Endothelial cell of umbilical vein (primary cell): Measurements from ENCODE around the gene EPN3. TPM values are rescaled to one million over a fixed set of nuclear protein-coding genes. Genes with fewer than 3 reads are reported as not detected.

Experiments used
- BruUV-seq: library from RNA; stranded (reverse); fragments of 400-500 nt; replicated peaks from 2 replicates; lab custom pipeline; 2021; lab: Mats Ljungman, UMichigan
- CTCF ChIA-PET: fragments of 300-600, 350-600 bp; sonication (Branson Sonifier 250); formaldehyde crosslinking; loops from one replicate; lab custom pipeline; 2021; ENCODE audit warnings: antibody characterized with exemption, inconsistent platforms; lab: Charles Lee
- POLR2A ChIA-PET: fragments of 300-600, 350-600 bp; sonication (Branson Sonifier 250); formaldehyde crosslinking; loops from one replicate; lab custom pipeline; 2021; ENCODE audit warnings: antibody characterized with exemption, inconsistent platforms; lab: Charles Lee
- DNase-seq: peaks from one replicate; pipeline ENCODE4 v3.0.0-alpha.2; 2011; ENCODE audit warnings: low read depth, low spot score
- FAIRE-seq: peaks from 2 replicates; lab custom pipeline; 2011; peaks lifted over from hg19 to GRCh38; lab: Jason Lieb, UNC
- H2AFZ ChIP-seq: 2 replicates; pipeline ENCODE4 v1.6.0; 2012; ENCODE audit warnings: low read depth, low read length, control low read depth, inconsistent platforms
- H3K27ac ChIP-seq: 2 replicates; pipeline ENCODE4 v1.5.1; 2011; ENCODE audit warnings: low read depth, mild to moderate bottlenecking, control low read depth, low read length, moderate library complexity; ENCODE audit not compliant: insufficient read depth
- H3K27me3 ChIP-seq, 2 experiments: 2 replicates each; pipeline versions ENCODE4 v1.6.0 to v1.6.1; 2011; ENCODE audit warnings: low read length in 2 of 2, mixed read lengths in 1 of 2; ENCODE audit not compliant: control insufficient read depth in 2 of 2, insufficient read depth in 2 of 2
- H3K36me3 ChIP-seq, 2 experiments: 2 replicates in 1 of 2; 3 replicates in 1 of 2; pipeline ENCODE4 v1.5.1; 2011; ENCODE audit warnings: low read length in 2 of 2, mild to moderate bottlenecking in 1 of 2, moderate library complexity in 1 of 2; ENCODE audit not compliant: control insufficient read depth in 2 of 2, insufficient read depth in 2 of 2; ENCODE audit errors: extremely low read depth in 1 of 2
- H3K4me1 ChIP-seq: 3 replicates; pipeline ENCODE4 v1.5.1; 2011; ENCODE audit warnings: mild to moderate bottlenecking, low read length; ENCODE audit not compliant: control insufficient read depth, insufficient read depth; ENCODE audit errors: extremely low read depth
- H3K4me2 ChIP-seq: 2 replicates; pipeline ENCODE4 v1.6.1; 2011; ENCODE audit warnings: low read length, control low read depth, mixed read lengths; ENCODE audit not compliant: insufficient read depth
- H3K4me3 ChIP-seq, 3 experiments: fragments of 200-600 bp in 1 of 3; sonication (generic), shearing (Covaris generic) in 1 of 3; replicated peaks in 1 of 3; 2 replicates each; pipeline ENCODE4 v1.5.1; 2011 to 2016; ENCODE audit warnings: control low read depth in 3 of 3, low read length in 3 of 3, mild to moderate bottlenecking in 2 of 3, inconsistent platforms in 1 of 3, low read depth in 1 of 3, moderate library complexity in 1 of 3; ENCODE audit not compliant: insufficient read depth in 1 of 3
- H3K79me2 ChIP-seq: 2 replicates; pipeline ENCODE4 v1.6.0; 2012; ENCODE audit warnings: low read length, inconsistent platforms; ENCODE audit not compliant: control insufficient read depth, insufficient read depth
- H3K9ac ChIP-seq: replicated peaks from 2 replicates; pipeline ENCODE3; 2011; ENCODE audit warnings: low read length, control low read depth; ENCODE audit not compliant: insufficient read depth; ENCODE audit errors: extremely low read depth
- H3K9me1 ChIP-seq: replicated peaks from 3 replicates; pipeline ENCODE4 v1.6.0; 2011; ENCODE audit warnings: mild to moderate bottlenecking, low read length; ENCODE audit not compliant: control insufficient read depth, insufficient read depth; ENCODE audit errors: extremely low read depth
- H3K9me3 ChIP-seq: replicated peaks from 2 replicates; pipeline ENCODE4 v1.5.1; 2012; ENCODE audit warnings: low read length, inconsistent platforms; ENCODE audit not compliant: control insufficient read depth, insufficient read depth
- H4K20me1 ChIP-seq: replicated peaks from 2 replicates; pipeline ENCODE3; 2011; ENCODE audit warnings: mild to moderate bottlenecking, low read length; ENCODE audit not compliant: control insufficient read depth, insufficient read depth; ENCODE audit errors: extremely low read depth
- CTCF ChIP-seq, 2 donors: IDR thresholded peaks; 1 replicate in 1 of 2; 2 replicates in 1 of 2; pipeline ENCODE4 v1.5.1; 2011; ENCODE audit warnings: low read length in 2 of 2, mild to moderate bottlenecking in 2 of 2, moderate library complexity in 2 of 2, control low read depth in 1 of 2, inconsistent platforms in 1 of 2, low read depth in 1 of 2; ENCODE audit not compliant: insufficient read depth in 1 of 2; ENCODE audit errors: extremely low read depth in 1 of 2
- EZH2 ChIP-seq: IDR thresholded peaks from 2 replicates; pipeline ENCODE4 v1.6.1; 2012; ENCODE audit warnings: borderline replicate concordance, low read depth, mild to moderate bottlenecking, moderate library complexity, low read length, inconsistent platforms; ENCODE audit not compliant: severe bottlenecking
- FOS ChIP-seq: IDR thresholded peaks from 2 replicates; pipeline ENCODE4 v1.6.1; 2011; ENCODE audit warnings: mild to moderate bottlenecking, low read length, moderate library complexity, borderline replicate concordance; ENCODE audit not compliant: insufficient read depth
- GATA2 ChIP-seq: IDR thresholded peaks from 2 replicates; pipeline ENCODE4 v1.7.0; 2011; ENCODE audit warnings: low read depth, mild to moderate bottlenecking, moderate library complexity, mixed read lengths, low read length; ENCODE audit not compliant: insufficient read length, insufficient read depth
- JUN ChIP-seq: IDR thresholded peaks from 2 replicates; pipeline ENCODE4 v1.6.1; 2011; ENCODE audit warnings: borderline replicate concordance, low read depth; ENCODE audit not compliant: insufficient read length, insufficient read depth
- MAX ChIP-seq: IDR thresholded peaks from 2 replicates; pipeline ENCODE4 v1.6.1; 2011; ENCODE audit not compliant: insufficient read depth, insufficient read length
- MYC ChIP-seq: IDR thresholded peaks from one replicate; pipeline ENCODE4 v1.6.1; 2011; ENCODE audit warnings: mild to moderate bottlenecking, low read depth, low read length
- POLR2A ChIP-seq: IDR thresholded peaks from 2 replicates; pipeline ENCODE4 v1.6.1; 2012; ENCODE audit warnings: low read depth, mild to moderate bottlenecking, control low read depth, low read length
- POLR2AphosphoS5 ChIP-seq: IDR thresholded peaks from 2 replicates; pipeline ENCODE4 v1.6.1; 2012; ENCODE audit warnings: low read depth, mild to moderate bottlenecking, control low read depth, low read length, moderate library complexity; ENCODE audit not compliant: insufficient read depth
- dilution Hi-C: fragments of 300-500 bp; cut with MboI; formaldehyde crosslinking; loops from one replicate; pipeline ENCODE4 v1.15.0; 2019; ENCODE audit warnings: low sequenced_read_pairs; ENCODE audit not compliant: extremely low pct_ligation_motif_present
- intact Hi-C: fragments of 100-400 bp; cut with micrococcal nuclease; formaldehyde crosslinking; loops from one replicate; pipeline ENCODE4 v1.10.0; 2022
- polyA plus RNA-seq, 4 experiments: library from polyadenylated mRNA; depleted of rRNA in 3 of 4; stranded (reverse) in 3 of 4; unstranded in 1 of 4; fragments of >200 nt; gene quantifications; 2 replicates each; pipeline versions ENCODE4 v1.2.1 to v1.2.3, GENCODE V29; 2011 to 2012; ENCODE audit warnings: missing spikeins in 1 of 4
- total RNA-seq: library from RNA; stranded (reverse); gene quantifications from 2 replicates; pipeline ENCODE4 v1.2.3, GENCODE V29; 2021

The EPN3 gene
- total and polyA plus RNA-seq, 2 donors (not counting 3 experiments of a cell fraction or from before 2014, with no cell fraction given), result not detected

- no TSS peak for BruUV-seq
- dilution Hi-C loops (no loop called here), intact Hi-C loops (no loop called here)
- ChIA-PET CTCF (interaction anchor here (0.9 to 2.4 kb wide), 8 partner anchors 13 to 110 kb away, joined by 3 to 10 read pairs (median 3); partner anchors contain the start of gene CACNA1G), POLR2A (no interaction called here)
- Histone ChIP-seq H3K36me3 (no peaks in the 10 kb centered on the region), H3K27me3 (peaks cover 0 to 5% of the 10 kb centered on the region in 2 experiments), H3K4me2 (no peak overlapping the region), H2AFZ (no peak overlapping the region), H4K20me1 (no peaks in the 10 kb centered on the region), H3K79me2 (no peaks in the 10 kb centered on the region), H3K9me3 (no peaks in the 10 kb centered on the region), H3K27ac (no peak overlapping the region), H3K9me1 (no peaks in the 10 kb centered on the region), H3K4me1 (no peaks in the 10 kb centered on the region), H3K9ac (no peak overlapping the region), H3K4me3 (no peak overlapping the region)
- TF ChIP-seq CTCF (IDR thresholded peaks at IDR 0.05; ENCODE audit: extremely low read depth in 1 of 2, insufficient read depth in 1 of 2, low read depth in 1 of 2, low read length in 2 of 2), result peak in 1 of 2 donors; percentile 2
- no peak for TF ChIP-seq JUN
- no peak for FAIRE-seq
- no peak for DNase-seq
These were observed 43.2 kb downstream of the EPN3 start for GRCh38 chr17:50575581-50576210.

DNA sequence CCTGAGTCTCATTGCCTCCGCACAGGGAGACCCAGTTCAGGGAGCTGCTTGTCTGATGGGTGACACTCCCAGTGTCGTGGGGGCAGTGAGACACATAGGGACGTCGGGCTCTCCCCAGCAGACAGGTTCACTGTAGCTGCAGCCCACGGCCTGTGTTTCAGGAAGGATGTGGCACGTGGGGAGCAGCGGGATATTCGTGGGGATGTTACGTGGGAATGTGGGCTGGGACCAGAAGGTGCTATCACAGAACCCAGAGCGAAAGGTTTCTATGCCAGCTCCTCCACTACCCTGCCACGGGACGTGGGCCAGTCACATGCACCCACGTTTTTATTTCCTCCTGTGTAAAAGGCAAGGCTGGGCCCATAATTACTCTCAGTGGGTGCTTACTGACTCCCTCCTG, 44.3 kb downstream of the EPN3 start:
- CTCF ChIA-PET, result interaction anchor here (1.0 to 1.3 kb wide), 3 partner anchors 105 to 118 kb away, joined by 3 read pairs; no protein-coding TSS in a partner anchor

More for the DNA sequence above, 44.3 kb downstream of the EPN3 start:
- FAIRE-seq, result no peak
- POLR2A ChIA-PET, result no interaction called here
- Histone ChIP-seq H3K9me3 (no peaks in the 10 kb centered on the region), H3K79me2 (no peaks in the 10 kb centered on the region), H3K4me3 (no peak overlapping the region), H3K9ac (no peak overlapping the region), H3K27ac (no peak overlapping the region), H3K4me1 (no peaks in the 10 kb centered on the region), H2AFZ (no peak overlapping the region), H3K36me3 (no peaks in the 10 kb centered on the region), H3K4me2 (no peak overlapping the region), H3K27me3 (peaks cover 0 to 3% of the 10 kb centered on the region in 2 experiments), H4K20me1 (no peaks in the 10 kb centered on the region), H3K9me1 (no peaks in the 10 kb centered on the region)
- BruUV-seq, result no TSS peak
- intact Hi-C loops (no loop called here), dilution Hi-C loops (no loop called here)
- no peak for DNase-seq
- TF ChIP-seq MAX (no peak), FOS (no peak), POLR2A (no peak), GATA2 (no peak), EZH2 (no peak), JUN (no peak), POLR2AphosphoS5 (no peak), CTCF (IDR thresholded peaks at IDR 0.05; ENCODE audit: extremely low read depth in 1 of 2, insufficient read depth in 1 of 2, low read depth in 1 of 2, low read length in 2 of 2) (no peak), MYC (no peak)
